ENCODE measurements around the gene HINT2.

HINT2 gene

DNA sequence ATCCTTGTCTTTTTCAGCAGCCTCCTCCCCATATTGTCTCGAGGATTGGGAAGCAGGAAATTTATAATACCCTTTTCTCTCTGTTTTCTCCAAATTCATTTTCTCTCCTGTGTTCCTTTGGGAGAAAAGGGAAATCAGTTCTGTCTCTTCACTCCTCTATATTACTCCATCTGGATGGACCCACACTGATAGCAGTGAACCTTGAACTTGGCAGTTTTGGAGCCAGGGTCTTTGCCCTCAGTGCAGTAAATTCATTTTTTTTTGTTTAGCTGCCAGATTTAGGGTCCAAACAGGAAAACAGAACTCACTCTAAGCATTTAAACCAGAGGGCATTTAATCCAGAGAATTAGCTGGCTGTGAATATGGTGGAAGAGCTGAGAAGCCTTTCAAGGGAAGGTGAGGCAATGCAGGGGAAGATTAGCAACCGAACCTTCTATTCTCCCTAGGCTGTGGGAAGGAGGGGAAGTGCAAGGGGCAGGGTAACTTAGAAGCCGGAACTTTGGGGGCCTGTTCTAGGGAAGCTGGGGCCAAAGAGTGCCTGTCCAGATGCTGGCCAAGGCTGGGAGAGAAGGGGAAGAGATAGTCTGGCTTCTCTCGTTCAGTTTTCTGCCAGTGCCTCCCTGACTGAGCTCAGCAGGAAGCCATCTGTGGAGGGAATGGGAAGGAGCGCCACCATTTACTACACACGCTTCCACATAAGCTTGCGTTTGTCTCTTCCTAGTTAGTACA lies 39.8 kb downstream of the HINT2 start:
- DNase-seq, result no peak

DNA sequence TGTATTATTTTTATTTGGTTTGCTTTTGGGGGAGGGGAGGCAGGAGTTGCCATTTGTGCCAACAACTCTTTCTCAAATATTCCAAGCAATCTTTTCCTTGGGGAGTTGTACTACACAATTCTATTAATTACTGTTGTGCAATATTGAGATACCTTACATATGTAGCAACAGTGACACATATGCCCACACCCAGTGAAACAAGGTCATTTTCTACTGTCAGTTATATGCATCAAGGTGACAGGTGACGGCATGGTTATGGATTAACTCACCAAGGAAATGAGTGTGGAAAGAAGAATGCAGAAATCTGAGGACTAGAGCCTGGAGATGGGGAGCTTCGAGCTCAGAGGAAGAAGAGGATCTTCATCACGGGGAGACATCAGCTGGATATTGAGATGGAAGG lies 42.9 kb downstream of the HINT2 start:
- DNase-seq, result no peak

DNA sequence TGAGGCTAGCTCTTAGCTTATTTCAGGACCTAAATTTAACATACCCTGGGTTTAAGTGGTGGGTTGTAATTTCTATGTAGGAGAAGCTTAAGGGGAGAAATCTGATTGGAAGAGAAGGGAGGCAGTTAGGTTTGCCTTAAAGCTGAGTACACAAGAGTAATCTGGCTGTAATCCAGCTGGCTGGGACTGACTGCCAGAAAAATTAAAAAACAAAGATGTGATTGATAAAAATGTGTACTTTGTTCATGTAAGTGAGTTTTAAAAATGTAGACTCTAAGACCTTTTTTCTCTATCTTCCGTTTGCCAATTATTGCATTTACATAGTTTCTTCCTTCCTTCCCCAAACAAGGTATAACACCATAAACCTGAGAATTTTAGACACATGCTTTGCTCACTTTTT lies 43.3 kb downstream of the HINT2 start:
- no peak for DNase-seq

DNA sequence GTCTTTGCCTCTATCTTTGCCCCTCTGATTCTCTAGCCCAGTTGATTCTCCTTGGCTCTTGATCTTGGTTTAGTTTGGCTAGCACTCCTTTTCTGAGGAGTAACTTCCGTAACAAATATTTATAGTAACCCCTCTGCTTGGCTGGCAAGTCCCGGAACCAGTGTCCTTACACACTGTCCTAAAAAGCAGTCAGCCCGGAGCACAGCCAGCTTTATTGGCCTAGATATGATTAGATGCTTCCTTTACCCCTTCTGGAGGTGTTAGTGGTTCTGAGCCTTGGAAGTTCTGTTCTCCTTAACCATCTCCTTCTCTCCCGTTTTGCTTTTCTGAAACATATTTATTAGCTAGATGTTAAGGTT lies 43.8 kb downstream of the HINT2 start:
- no peak for DNase-seq

DNA sequence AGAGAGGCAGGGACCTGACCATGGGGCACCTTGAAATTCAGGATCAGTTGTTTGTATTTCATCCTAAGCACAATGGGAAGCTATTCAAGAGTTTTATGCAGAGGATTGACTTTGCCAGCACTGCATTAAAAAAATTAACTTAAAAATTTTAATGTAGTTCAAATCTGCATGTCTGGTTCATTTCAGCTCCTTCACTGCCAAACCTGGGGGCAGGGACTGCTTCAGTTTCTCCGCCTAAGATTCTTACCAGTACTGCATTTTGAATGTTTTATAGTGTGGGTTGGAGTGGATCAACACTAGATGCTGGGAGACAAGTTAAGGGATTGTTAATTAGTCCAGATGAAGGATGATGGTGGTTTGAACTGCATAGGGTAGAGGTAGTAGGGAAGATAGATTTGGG lies 45.1 kb downstream of the HINT2 start:
- no peak for DNase-seq

DNA sequence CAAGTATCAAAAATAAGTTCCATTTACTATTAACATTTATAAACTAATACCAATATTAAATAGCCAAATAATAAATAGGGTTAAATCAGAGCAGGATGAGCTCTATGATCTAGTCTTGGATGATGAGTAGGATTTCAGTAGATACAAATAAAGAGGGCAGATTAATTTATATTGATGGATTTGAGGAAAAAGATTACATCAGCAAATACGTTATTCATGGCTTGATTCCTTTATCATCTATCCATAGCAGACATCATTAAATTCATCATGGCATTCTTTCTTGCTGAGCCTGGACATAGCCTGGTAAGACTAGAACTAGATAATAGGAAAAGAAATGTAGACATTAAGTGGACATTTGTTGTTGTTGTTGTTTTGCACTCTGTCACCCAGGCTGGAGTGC lies 47.4 kb downstream of the HINT2 start:
- no peak for DNase-seq

DNA sequence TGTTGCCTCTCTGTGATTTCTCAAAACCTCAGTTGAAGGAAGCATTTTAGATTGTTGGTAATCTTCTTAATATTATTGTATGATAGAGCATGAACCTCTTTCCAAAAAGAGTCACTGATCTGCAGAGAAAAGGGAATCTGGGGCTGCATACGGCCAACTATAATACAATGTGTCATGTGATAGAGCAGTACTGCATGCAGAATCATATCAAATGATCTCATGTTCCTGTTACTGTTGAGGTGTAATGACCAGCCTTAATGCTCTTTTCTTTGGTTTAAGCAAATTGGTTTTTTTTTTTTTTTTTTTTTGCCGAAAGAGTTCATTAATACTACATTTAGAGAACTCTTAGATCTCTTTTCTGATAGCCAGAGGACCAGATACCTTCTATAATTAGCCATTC lies 47.8 kb downstream of the HINT2 start:
- DNase-seq, result no peak

DNA sequence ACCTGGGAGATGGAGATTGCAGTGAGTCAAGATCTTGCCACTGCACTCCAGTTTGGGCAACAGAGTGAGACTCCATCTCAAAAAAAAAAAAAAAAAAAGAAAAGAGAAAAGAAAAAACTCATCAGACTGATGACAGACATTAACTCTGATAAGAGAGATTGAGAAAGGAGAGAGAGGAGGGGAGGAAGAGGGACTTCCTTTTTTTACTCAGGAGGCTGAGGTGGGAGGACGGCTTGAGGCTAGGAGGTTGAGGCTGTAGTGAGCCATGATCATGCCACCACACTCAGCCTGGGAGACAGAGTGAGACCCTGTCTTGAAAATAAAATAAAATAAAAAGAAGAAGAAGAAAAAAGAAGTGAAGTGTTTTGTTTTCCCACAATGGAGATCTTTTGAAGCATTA lies 51.0 kb downstream of the HINT2 start:
- no peak for DNase-seq

DNA sequence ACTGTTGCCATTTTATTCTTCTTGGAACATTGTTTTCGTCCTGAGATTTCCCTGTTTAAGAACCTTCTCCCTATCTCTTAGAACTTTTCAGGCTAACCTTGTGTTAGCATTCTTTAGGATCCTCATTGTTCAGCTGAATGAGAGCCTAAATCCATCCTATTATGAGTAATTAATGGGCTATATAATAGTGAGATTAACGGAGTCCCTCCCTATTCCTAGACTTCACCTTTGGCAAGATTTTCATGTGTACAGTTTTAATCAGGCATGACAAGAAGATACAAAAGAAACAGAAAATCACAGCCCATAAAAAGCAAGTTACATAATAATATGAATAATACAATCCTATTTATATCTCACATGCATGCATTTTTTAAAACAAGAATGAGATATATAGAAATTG lies 51.7 kb downstream of the HINT2 start:
- no peak for DNase-seq
